ENCODE measurements around the gene BLMH. TPM values are rescaled to one million over a fixed set of nuclear protein-coding genes. Genes with fewer than 3 reads are reported as not detected.

Gene BLMH
- total RNA-seq, 1 donor from 2014 or later: 26.0 TPM

GRCh38 chr17:30292286-30292858, 628 bp upstream of the BLMH start:
- TF ChIP-seq CTCF (IDR thresholded peaks at IDR 0.05): no peak

GRCh38 chr17:30290696-30291542, 825 bp downstream of the BLMH start:
- H3K36me3 ChIP-seq: peaks cover 32% of the 10 kb centered on the region
- TF ChIP-seq CTCF (IDR thresholded peaks at IDR 0.05): no peak
- H3K4me3 ChIP-seq: peak overlapping the region; percentile 93
- DNase-seq (peak; percentile 73), ATAC-seq (peak; percentile 62)
- no peaks in the 10 kb centered on the region for H3K27me3 ChIP-seq
- intact Hi-C loops (cut with DNase I): no loop called here
- H3K27ac ChIP-seq: peak overlapping the region; percentile 67
- H3K4me1 ChIP-seq: peaks cover 14% of the 10 kb centered on the region
- H3K9me3 ChIP-seq: no peaks in the 10 kb centered on the region

More at GRCh38 chr17:30292286-30292858, 628 bp upstream of the BLMH start:
- Histone ChIP-seq H3K36me3 (peaks cover 18% of the 10 kb centered on the region), H3K4me1 (peaks cover 14% of the 10 kb centered on the region), H3K4me3 (peak overlapping the region; percentile 93), H3K27ac (peak overlapping the region; percentile 67), H3K27me3 (no peaks in the 10 kb centered on the region), H3K9me3 (no peaks in the 10 kb centered on the region)
- intact Hi-C loops (cut with DNase I): no loop called here
- ATAC-seq (no peak), DNase-seq (no peak)

GRCh38 chr17:30290077-30290476, 1.7 kb downstream of the BLMH start:
- Histone ChIP-seq H3K9me3 (no peaks in the 10 kb centered on the region), H3K27ac (no peak overlapping the region), H3K27me3 (no peaks in the 10 kb centered on the region), H3K4me1 (peaks cover 14% of the 10 kb centered on the region), H3K36me3 (peaks cover 41% of the 10 kb centered on the region), H3K4me3 (no peak overlapping the region)
- DNase-seq (no peak), ATAC-seq (no peak)
- intact Hi-C loops (cut with DNase I): no loop called here
- TF ChIP-seq CTCF (IDR thresholded peaks at IDR 0.05): no peak

GRCh38 chr17:30279156-30279555, 12.6 kb downstream of the BLMH start:
- DNase-seq (no peak), ATAC-seq (no peak)
- Histone ChIP-seq H3K4me3 (no peak overlapping the region), H3K9me3 (no peaks in the 10 kb centered on the region), H3K36me3 (peaks cover 65% of the 10 kb centered on the region), H3K27ac (no peak overlapping the region), H3K4me1 (no peaks in the 10 kb centered on the region), H3K27me3 (no peaks in the 10 kb centered on the region)
- intact Hi-C loops (cut with DNase I): no loop called here
- no peak for TF ChIP-seq CTCF (IDR thresholded peaks at IDR 0.05)

GRCh38 chr17:30278032-30278431, 13.7 kb downstream of the BLMH start:
- no peak for DNase-seq
- H3K27me3 ChIP-seq: no peaks in the 10 kb centered on the region
- TF ChIP-seq CTCF (IDR thresholded peaks at IDR 0.05): peak; percentile 49
- peaks cover 69% of the 10 kb centered on the region for H3K36me3 ChIP-seq
- intact Hi-C loops (cut with DNase I): no loop called here
- no peak overlapping the region for H3K27ac ChIP-seq
- no peaks in the 10 kb centered on the region for H3K4me1 ChIP-seq
- peak; percentile 62 for ATAC-seq
- H3K9me3 ChIP-seq: no peaks in the 10 kb centered on the region
- H3K4me3 ChIP-seq: no peak overlapping the region
